SU-DHL-6 (cell line): ENCODE measurements around the gene SNTG2.

Source experiments
- H2AFZ ChIP-seq: fragments of 200-600 bp; sonication (generic); 2 replicates; pipeline ENCODE4 v1.6.1; 2014; ENCODE audit warnings: low read depth, mild to moderate bottlenecking, moderate library complexity, mixed read lengths, antibody characterized with exemption, low read length; ENCODE audit not compliant: severe bottlenecking
- H3F3A ChIP-seq: fragments of 200-600 bp; shearing (Covaris generic); 2 replicates; pipeline ENCODE4 v1.6.0; 2016; ENCODE audit warnings: antibody characterized with exemption, mild to moderate bottlenecking; ENCODE audit not compliant: insufficient read depth
- H3K27ac ChIP-seq: fragments of 200-600 bp; sonication (generic); 2 replicates; pipeline ENCODE4 v1.5.1; 2016; ENCODE audit warnings: low read depth, mild to moderate bottlenecking, low read length, moderate library complexity, mixed read lengths
- H3K27me3 ChIP-seq: fragments of 200-600 bp; sonication (generic), shearing (Covaris generic); 2 replicates; pipeline ENCODE4 v1.6.0; 2014; ENCODE audit warnings: mild to moderate bottlenecking, low read length
- H3K36me3 ChIP-seq: fragments of 200-600 bp; sonication (generic); 2 replicates; pipeline ENCODE4 v1.6.1; 2014; ENCODE audit warnings: mild to moderate bottlenecking, low read length, mixed read lengths
- H3K4me2 ChIP-seq: fragments of 300-600, 200-600 bp; shearing (Covaris generic), sonication (generic); 2 replicates; pipeline ENCODE4 v1.6.0; 2014; ENCODE audit warnings: low read length, low read depth, mild to moderate bottlenecking; ENCODE audit not compliant: poor library complexity, severe bottlenecking
- H3K4me3 ChIP-seq: fragments of 200-600 bp; sonication (generic); 2 replicates; pipeline ENCODE4 v1.5.1; 2014; ENCODE audit warnings: antibody characterized with exemption, low read length, mild to moderate bottlenecking, mixed read lengths; ENCODE audit not compliant: insufficient read depth, poor library complexity, severe bottlenecking
- H3K79me2 ChIP-seq: fragments of 200-600 bp; sonication (generic); 2 replicates; pipeline ENCODE4 v1.6.1; 2014; ENCODE audit warnings: mild to moderate bottlenecking, low read length, moderate library complexity; ENCODE audit not compliant: insufficient read depth
- H3K9ac ChIP-seq: fragments of 200-600 bp; sonication (generic); 2 replicates; pipeline ENCODE4 v1.7.0; 2014; ENCODE audit warnings: mild to moderate bottlenecking, low read length
- H3K9me2 ChIP-seq: fragments of 200-600 bp; sonication (generic); replicated peaks from 2 replicates; pipeline ENCODE4 v1.6.1; 2014; ENCODE audit warnings: low read length; ENCODE audit not compliant: insufficient read depth
- H3K9me3 ChIP-seq: fragments of 200-600 bp; sonication (generic); 2 replicates; pipeline ENCODE4 v1.6.1; 2014; ENCODE audit warnings: low read length, mixed read lengths; ENCODE audit not compliant: insufficient read depth
- H4K20me1 ChIP-seq: fragments of 200-600 bp; sonication (generic); 2 replicates; pipeline ENCODE4 v1.6.1; 2014; ENCODE audit warnings: low read depth, mild to moderate bottlenecking, antibody characterized with exemption, low read length, moderate library complexity, mixed read lengths
- CTCF ChIP-seq: fragments of 200-600 bp; sonication (generic); IDR thresholded peaks from one replicate; pipeline ENCODE4 v1.5.1; 2017; ENCODE audit warnings: antibody characterized with exemption, mild to moderate bottlenecking, low read length, moderate library complexity; ENCODE audit not compliant: insufficient read depth, poor library complexity, severe bottlenecking
- EZH2phosphoT487 ChIP-seq: fragments of 200-600 bp; sonication (generic), shearing (Covaris generic); conservative IDR thresholded peaks from 2 replicates; pipeline ENCODE4 v1.6.1; 2018; ENCODE audit warnings: mild to moderate bottlenecking, antibody characterized with exemption, low read length, moderate library complexity, mixed read lengths

SNTG2 gene

GRCh38 chr2:1181893-1182292, 231.2 kb downstream of the SNTG2 start:
- Histone ChIP-seq H3K4me3 (no peak overlapping the region), H3K9me3 (peaks cover 3% of the 10 kb centered on the region; the same call in 1 of the 2 replicates), H3K27ac (no peak overlapping the region), H3K9me2 (no peaks in the 10 kb centered on the region), H2AFZ (no peak overlapping the region), H4K20me1 (no peaks in the 10 kb centered on the region), H3K9ac (no peak overlapping the region), H3K4me2 (no peak overlapping the region), H3K79me2 (no peaks in the 10 kb centered on the region), H3K27me3 (no peaks in the 10 kb centered on the region), H3F3A (no peaks in the 10 kb centered on the region), H3K36me3 (no peaks in the 10 kb centered on the region)
- TF ChIP-seq CTCF = no peak
- no peak for TF ChIP-seq EZH2phosphoT487

GRCh38 chr2:1183300-1183699, 232.7 kb downstream of the SNTG2 start:
- Histone ChIP-seq H2AFZ (no peak overlapping the region), H3K9ac (no peak overlapping the region), H3K9me2 (no peaks in the 10 kb centered on the region), H3F3A (no peaks in the 10 kb centered on the region), H3K36me3 (no peaks in the 10 kb centered on the region), H3K79me2 (no peaks in the 10 kb centered on the region), H3K27me3 (no peaks in the 10 kb centered on the region), H3K4me2 (no peak overlapping the region), H3K4me3 (no peak overlapping the region), H4K20me1 (no peaks in the 10 kb centered on the region), H3K27ac (no peak overlapping the region), H3K9me3 (peaks cover 3% of the 10 kb centered on the region; the same call in 1 of the 2 replicates)
- TF ChIP-seq EZH2phosphoT487 = no peak
- no peak for TF ChIP-seq CTCF

GRCh38 chr2:1186421-1186820, 235.8 kb downstream of the SNTG2 start:
- TF ChIP-seq CTCF = no peak
- no peak for TF ChIP-seq EZH2phosphoT487
- no peaks in the 10 kb centered on the region for H3K27me3 ChIP-seq
- H4K20me1 ChIP-seq = no peaks in the 10 kb centered on the region
- no peaks in the 10 kb centered on the region for H3K36me3 ChIP-seq
- H3K4me2 ChIP-seq = no peak overlapping the region
- H3K27ac ChIP-seq = no peak overlapping the region
- peaks cover 3% of the 10 kb centered on the region; the same call in 1 of the 2 replicates for H3K9me3 ChIP-seq
- no peak overlapping the region for H2AFZ ChIP-seq
- no peak overlapping the region for H3K4me3 ChIP-seq
- H3K79me2 ChIP-seq = no peaks in the 10 kb centered on the region
- no peak overlapping the region for H3K9ac ChIP-seq
- H3F3A ChIP-seq = no peaks in the 10 kb centered on the region
- no peaks in the 10 kb centered on the region for H3K9me2 ChIP-seq
